WTC11 (cell line): ENCODE data around the gene DDX28. TPM values are rescaled to one million over a fixed set of nuclear protein-coding genes. Genes with fewer than 3 reads are reported as not detected.
A peak's percentile ranks its signal among the peaks of the same experiment; 100 is the strongest.

ENCODE experiments used
- ATAC-seq: fragments of 200-7000 bp; cut with Tn5 transposase; 2 replicates; pipeline ENCODE4 v1.10.0; 2021; ENCODE audit warnings: mild to moderate bottlenecking, moderate library complexity
- CTCF ChIA-PET: fragments of 300-600 bp; sonication (Branson Sonifier 250); formaldehyde crosslinking; loops from one replicate; lab custom pipeline; 2021; ENCODE audit warnings: antibody characterized with exemption; lab: Charles Lee
- POLR2A ChIA-PET: fragments of 350-600 bp; sonication (Branson Sonifier 250); formaldehyde crosslinking; loops from one replicate; lab custom pipeline; 2021; ENCODE audit warnings: antibody characterized with exemption; lab: Charles Lee
- DNase-seq: peaks from one replicate; pipeline ENCODE4 v3.0.0; 2021; ENCODE audit warnings: low spot score
- H3K27ac Mint-ChIP-seq: 2 replicates; pipeline ENCODE4 v1.8.0; 2021; ENCODE audit warnings: mixed read lengths
- H3K27me3 Mint-ChIP-seq: 2 replicates; pipeline ENCODE4 v1.8.0; 2021; ENCODE audit warnings: low read depth, mild to moderate bottlenecking, moderate library complexity, mixed read lengths
- H3K36me3 Mint-ChIP-seq: 2 replicates; pipeline ENCODE4 v1.8.0; 2021; ENCODE audit warnings: mixed read lengths
- H3K4me1 Mint-ChIP-seq: 2 replicates; pipeline ENCODE4 v1.8.0; 2022; ENCODE audit warnings: mixed read lengths
- H3K4me3 Mint-ChIP-seq: 2 replicates; pipeline ENCODE4 v1.8.0; 2021; ENCODE audit warnings: mild to moderate bottlenecking, moderate library complexity, mixed read lengths
- H3K9me3 Mint-ChIP-seq: 2 replicates; pipeline ENCODE4 v1.8.0; 2021; ENCODE audit warnings: mixed read lengths
- AFF4 ChIP-seq: sonication (generic); formaldehyde crosslinking; IDR thresholded peaks from 2 replicates; pipeline ENCODE4 v1.8.1; 2023; ENCODE audit warnings: mild to moderate bottlenecking, missing genetic modification reagents, borderline replicate concordance
- AR ChIP-seq: fragments of 250-450 bp; sonication (Bioruptor Pico); IDR thresholded peaks from 2 replicates; pipeline ENCODE4 v1.9.0; 2021; ENCODE audit warnings: mild to moderate bottlenecking
- CDX4 ChIP-seq: fragments of 250-450 bp; sonication (Bioruptor Pico); IDR thresholded peaks from 2 replicates; pipeline ENCODE4 v1.9.0; 2021; ENCODE audit warnings: moderate library complexity, mild to moderate bottlenecking, inconsistent platforms, borderline replicate concordance
- CTCF ChIP-seq: fragments of 200-600 bp; IDR thresholded peaks from 2 replicates; pipeline ENCODE4 v1.8.0; 2022; ENCODE audit warnings: antibody characterized with exemption
- E2F4 ChIP-seq: sonication (generic); formaldehyde crosslinking; IDR thresholded peaks from 2 replicates; pipeline ENCODE4 v1.8.1; 2022; ENCODE audit warnings: low read depth, mild to moderate bottlenecking, moderate library complexity, missing genetic modification reagents, borderline replicate concordance
- ELF4 ChIP-seq: sonication (generic); formaldehyde crosslinking; IDR thresholded peaks from 2 replicates; pipeline ENCODE4 v1.8.1; 2022; ENCODE audit warnings: low read depth, mild to moderate bottlenecking, moderate library complexity, missing genetic modification reagents
- EMX1 ChIP-seq: fragments of 250-450 bp; sonication (Bioruptor Pico); IDR thresholded peaks from 2 replicates; pipeline ENCODE4 v1.8.0; 2021; ENCODE audit warnings: mild to moderate bottlenecking
- FOXP1 ChIP-seq: sonication (generic); formaldehyde crosslinking; IDR thresholded peaks from 2 replicates; pipeline ENCODE4 v1.8.0; 2022; ENCODE audit warnings: missing genetic modification reagents, mild to moderate bottlenecking, moderate library complexity, borderline replicate concordance
- HMGXB4 ChIP-seq: sonication (generic); formaldehyde crosslinking; IDR thresholded peaks from 2 replicates; pipeline ENCODE4 v1.8.1; 2023; ENCODE audit warnings: mild to moderate bottlenecking, moderate library complexity, missing genetic modification reagents
- IRF1 ChIP-seq: sonication (generic); formaldehyde crosslinking; IDR thresholded peaks from 2 replicates; pipeline ENCODE4 v1.8.0; 2023; ENCODE audit warnings: missing genetic modification reagents
- IRF2 ChIP-seq: sonication (generic); formaldehyde crosslinking; IDR thresholded peaks from 2 replicates; pipeline ENCODE4 v1.8.0; 2022; ENCODE audit warnings: low read depth, missing genetic modification reagents, borderline replicate concordance
- TEAD4 ChIP-seq: sonication (generic); formaldehyde crosslinking; IDR thresholded peaks from 2 replicates; pipeline ENCODE4 v1.8.0; 2022; ENCODE audit warnings: mild to moderate bottlenecking, missing genetic modification reagents
- ZNF232 ChIP-seq: sonication (generic); formaldehyde crosslinking; IDR thresholded peaks from 2 replicates; pipeline ENCODE4 v1.8.0; 2022; ENCODE audit warnings: mild to moderate bottlenecking, missing genetic modification reagents
- ZSCAN18 ChIP-seq: fragments of 250-450 bp; sonication (Bioruptor Pico); IDR thresholded peaks from 2 replicates; pipeline ENCODE4 v2.1.2; 2022; ENCODE audit warnings: mild to moderate bottlenecking, moderate library complexity
- total RNA-seq: library from RNA; stranded (reverse); gene quantifications from 3 replicates; pipeline ENCODE4 v1.2.3, GENCODE V29; 2021

DDX28 gene
- total RNA-seq, 1 experiment from 2014 or later, result 15.2 TPM

GRCh38 chr16:68040506-68041288 lies 17.7 kb upstream of the DDX28 start:
- H3K4me1 Mint-ChIP-seq, result no peaks in the 10 kb centered on the region
- ChIA-PET POLR2A (interaction anchor here (0.7 to 1.0 kb wide), 2 partner anchors 17 to 1029 kb away, joined by 4 to 9 read pairs; partner anchors contain the start of genes DDX28 and DUS2), CTCF (interaction anchor here (0.5 to 2.0 kb wide), 54 partner anchors 12 to 930 kb away, joined by 3 to 29 read pairs (median 4); partner anchors contain the start of genes DDX28, DPEP2NB, DPEP3 and DUS2)
- H3K27ac Mint-ChIP-seq, result peak overlapping the region; percentile 86
- DNase-seq (peak; percentile 93), ATAC-seq (peak; percentile 100)
- no peak for TF ChIP-seq IRF2 (CRISPR knock-in tag)
- no peak for TF ChIP-seq IRF1 (CRISPR knock-in tag)
- TF ChIP-seq AFF4 (CRISPR knock-in tag), result no peak
- TF ChIP-seq CTCF, result peak; percentile 88
- TF ChIP-seq FOXP1, result no peak
- TF ChIP-seq ZSCAN18, result no peak
- H3K27me3 Mint-ChIP-seq, result no peaks in the 10 kb centered on the region
- H3K36me3 Mint-ChIP-seq, result peaks cover 8% of the 10 kb centered on the region
- H3K4me3 Mint-ChIP-seq, result no peak overlapping the region
- H3K9me3 Mint-ChIP-seq, result no peaks in the 10 kb centered on the region

- no peaks in the 10 kb centered on the region for H3K4me1 Mint-ChIP-seq
- H3K27ac Mint-ChIP-seq, result no peak overlapping the region; the same call in 1 of the 2 replicates
- H3K9me3 Mint-ChIP-seq, result no peaks in the 10 kb centered on the region
- DNase-seq (no peak), ATAC-seq (no peak)
- ChIA-PET POLR2A (interaction anchor here (0.5 kb wide), 1 partner anchor 37 kb away, joined by 3 read pairs; no protein-coding TSS in a partner anchor), CTCF (interaction anchor here (0.7 to 1.5 kb wide), 2 partner anchors 69 to 96 kb away, joined by 3 to 4 read pairs; no protein-coding TSS in a partner anchor)
- H3K4me3 Mint-ChIP-seq, result no peak overlapping the region
- H3K27me3 Mint-ChIP-seq, result no peaks in the 10 kb centered on the region
- H3K36me3 Mint-ChIP-seq, result peaks cover 8% of the 10 kb centered on the region
- TF ChIP-seq E2F4 (CRISPR knock-in tag) (no peak), ZNF232 (CRISPR knock-in tag) (no peak), TEAD4 (CRISPR knock-in tag) (no peak), ELF4 (CRISPR knock-in tag) (no peak), EMX1 (CRISPR knock-in tag) (no peak), AR (CRISPR knock-in tag) (no peak), HMGXB4 (CRISPR knock-in tag) (no peak), CDX4 (CRISPR knock-in tag) (no peak)
Measured at GRCh38 chr16:68037841-68038597, 15.0 kb upstream of the DDX28 start.
